Liver (tissue), 3 donors: ENCODE results near the gene GRAMD2B.

Source experiments
- EGR1 ChIP-seq, 2 donors: IDR thresholded peaks; 2 replicates each; pipeline ENCODE4 v1.6.1; 2016 to 2018; ENCODE audit warnings: antibody characterized with exemption in 2 of 2, low read depth in 2 of 2
- FOXA1 ChIP-seq: IDR thresholded peaks from 2 replicates; pipeline ENCODE4 v1.6.1; 2016; ENCODE audit warnings: antibody characterized with exemption
- JUND ChIP-seq, 2 donors: IDR thresholded peaks; 2 replicates each; pipeline ENCODE4 v1.6.1; 2016; ENCODE audit warnings: antibody characterized with exemption in 2 of 2
- RAD21 ChIP-seq, 2 donors: IDR thresholded peaks; 2 replicates each; pipeline ENCODE4 v1.6.1; 2016; ENCODE audit warnings: antibody characterized with exemption in 2 of 2, mild to moderate bottlenecking in 2 of 2
- TAF1 ChIP-seq: conservative IDR thresholded peaks from 2 replicates; pipeline ENCODE4 v1.6.1; 2016; ENCODE audit warnings: antibody characterized with exemption, mild to moderate bottlenecking
- TF ChIP-seq, protein P1 (sequence below): IDR thresholded peaks from 2 replicates; pipeline ENCODE4 v1.6.1; 2016; ENCODE audit warnings: antibody characterized with exemption
- TF ChIP-seq, protein P2 (sequence below): fragments of 150-350 bp; IDR thresholded peaks from 2 replicates; pipeline ENCODE4 v1.5.1; 2017; ENCODE audit warnings: improper control_type of control experiment, low read depth, low read length; ENCODE audit not compliant: missing input control
- TF ChIP-seq, protein P3 (sequence below): IDR thresholded peaks from 2 replicates; pipeline ENCODE4 v1.6.1; 2016; ENCODE audit warnings: antibody characterized with exemption, mild to moderate bottlenecking
- donor health status: healthy.
- donor health status: healthy.

DNA sequence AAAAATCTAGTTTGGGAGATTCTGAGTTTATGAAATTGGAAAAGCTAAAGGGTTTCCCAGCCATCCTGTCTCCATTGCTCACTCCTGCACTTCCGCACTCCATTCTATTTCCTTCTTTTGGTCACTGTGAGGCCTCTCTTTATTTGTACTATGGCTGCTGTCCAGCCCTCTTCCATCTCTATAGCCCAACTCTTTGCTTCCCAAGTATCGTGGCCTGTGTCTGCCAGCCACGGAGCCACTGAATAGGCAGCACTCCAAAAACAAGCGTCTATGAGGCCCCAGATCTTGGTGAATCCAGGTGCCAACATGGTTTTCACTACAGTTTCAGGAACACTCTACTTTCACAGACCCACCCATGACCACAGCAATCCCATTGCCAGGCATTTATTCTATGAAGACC is 37.2 kb downstream of the GRAMD2B start:
- TF ChIP-seq, protein P1, sequence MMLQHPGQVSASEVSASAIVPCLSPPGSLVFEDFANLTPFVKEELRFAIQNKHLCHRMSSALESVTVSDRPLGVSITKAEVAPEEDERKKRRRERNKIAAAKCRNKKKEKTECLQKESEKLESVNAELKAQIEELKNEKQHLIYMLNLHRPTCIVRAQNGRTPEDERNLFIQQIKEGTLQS: no peak
- TF ChIP-seq, protein P2, sequence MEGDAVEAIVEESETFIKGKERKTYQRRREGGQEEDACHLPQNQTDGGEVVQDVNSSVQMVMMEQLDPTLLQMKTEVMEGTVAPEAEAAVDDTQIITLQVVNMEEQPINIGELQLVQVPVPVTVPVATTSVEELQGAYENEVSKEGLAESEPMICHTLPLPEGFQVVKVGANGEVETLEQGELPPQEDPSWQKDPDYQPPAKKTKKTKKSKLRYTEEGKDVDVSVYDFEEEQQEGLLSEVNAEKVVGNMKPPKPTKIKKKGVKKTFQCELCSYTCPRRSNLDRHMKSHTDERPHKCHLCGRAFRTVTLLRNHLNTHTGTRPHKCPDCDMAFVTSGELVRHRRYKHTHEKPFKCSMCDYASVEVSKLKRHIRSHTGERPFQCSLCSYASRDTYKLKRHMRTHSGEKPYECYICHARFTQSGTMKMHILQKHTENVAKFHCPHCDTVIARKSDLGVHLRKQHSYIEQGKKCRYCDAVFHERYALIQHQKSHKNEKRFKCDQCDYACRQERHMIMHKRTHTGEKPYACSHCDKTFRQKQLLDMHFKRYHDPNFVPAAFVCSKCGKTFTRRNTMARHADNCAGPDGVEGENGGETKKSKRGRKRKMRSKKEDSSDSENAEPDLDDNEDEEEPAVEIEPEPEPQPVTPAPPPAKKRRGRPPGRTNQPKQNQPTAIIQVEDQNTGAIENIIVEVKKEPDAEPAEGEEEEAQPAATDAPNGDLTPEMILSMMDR: no peak
- TF ChIP-seq JUND (IDR thresholded peaks at IDR 0.05): no peak
- TF ChIP-seq EGR1 (IDR thresholded peaks at IDR 0.05; ENCODE audit: low read depth in 2 of 2): no peak
- TF ChIP-seq, protein P3, sequence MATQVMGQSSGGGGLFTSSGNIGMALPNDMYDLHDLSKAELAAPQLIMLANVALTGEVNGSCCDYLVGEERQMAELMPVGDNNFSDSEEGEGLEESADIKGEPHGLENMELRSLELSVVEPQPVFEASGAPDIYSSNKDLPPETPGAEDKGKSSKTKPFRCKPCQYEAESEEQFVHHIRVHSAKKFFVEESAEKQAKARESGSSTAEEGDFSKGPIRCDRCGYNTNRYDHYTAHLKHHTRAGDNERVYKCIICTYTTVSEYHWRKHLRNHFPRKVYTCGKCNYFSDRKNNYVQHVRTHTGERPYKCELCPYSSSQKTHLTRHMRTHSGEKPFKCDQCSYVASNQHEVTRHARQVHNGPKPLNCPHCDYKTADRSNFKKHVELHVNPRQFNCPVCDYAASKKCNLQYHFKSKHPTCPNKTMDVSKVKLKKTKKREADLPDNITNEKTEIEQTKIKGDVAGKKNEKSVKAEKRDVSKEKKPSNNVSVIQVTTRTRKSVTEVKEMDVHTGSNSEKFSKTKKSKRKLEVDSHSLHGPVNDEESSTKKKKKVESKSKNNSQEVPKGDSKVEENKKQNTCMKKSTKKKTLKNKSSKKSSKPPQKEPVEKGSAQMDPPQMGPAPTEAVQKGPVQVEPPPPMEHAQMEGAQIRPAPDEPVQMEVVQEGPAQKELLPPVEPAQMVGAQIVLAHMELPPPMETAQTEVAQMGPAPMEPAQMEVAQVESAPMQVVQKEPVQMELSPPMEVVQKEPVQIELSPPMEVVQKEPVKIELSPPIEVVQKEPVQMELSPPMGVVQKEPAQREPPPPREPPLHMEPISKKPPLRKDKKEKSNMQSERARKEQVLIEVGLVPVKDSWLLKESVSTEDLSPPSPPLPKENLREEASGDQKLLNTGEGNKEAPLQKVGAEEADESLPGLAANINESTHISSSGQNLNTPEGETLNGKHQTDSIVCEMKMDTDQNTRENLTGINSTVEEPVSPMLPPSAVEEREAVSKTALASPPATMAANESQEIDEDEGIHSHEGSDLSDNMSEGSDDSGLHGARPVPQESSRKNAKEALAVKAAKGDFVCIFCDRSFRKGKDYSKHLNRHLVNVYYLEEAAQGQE: no peak
- no peak for TF ChIP-seq FOXA1
- TF ChIP-seq TAF1: no peak
- no peak for TF ChIP-seq RAD21 (IDR thresholded peaks at IDR 0.05)
